Progenitor cell of endocrine pancreas (in vitro differentiated cells): Measurements from ENCODE around the gene HNRNPDL. TPM values are rescaled to one million over a fixed set of nuclear protein-coding genes. Genes with fewer than 3 reads are reported as not detected.

Experiments used
- DNase-seq: peaks from one replicate; pipeline ENCODE4 v3.0.0; 2021; ENCODE audit warnings: low spot score; ENCODE audit not compliant: unreplicated experiment
- H3K27ac Mint-ChIP-seq: 2 replicates; pipeline ENCODE4 v1.8.0; 2021; ENCODE audit warnings: mild to moderate bottlenecking, moderate library complexity, mixed read lengths
- H3K27me3 Mint-ChIP-seq: 2 replicates; pipeline ENCODE4 v1.8.0; 2021; ENCODE audit warnings: mixed read lengths
- H3K36me3 Mint-ChIP-seq: 2 replicates; pipeline ENCODE4 v1.8.0; 2022; ENCODE audit warnings: mixed read lengths; ENCODE audit not compliant: insufficient read depth
- H3K4me1 Mint-ChIP-seq: 2 replicates; pipeline ENCODE4 v1.8.0; 2021; ENCODE audit warnings: low read depth, mixed read lengths
- H3K4me3 Mint-ChIP-seq: 2 replicates; pipeline ENCODE4 v1.8.0; 2021; ENCODE audit warnings: low read depth, mild to moderate bottlenecking, moderate library complexity, mixed read lengths
- H3K9me3 Mint-ChIP-seq: 2 replicates; pipeline ENCODE4 v1.8.0; 2021; ENCODE audit warnings: low read depth, mixed read lengths
- total RNA-seq: library from RNA; stranded (reverse); gene quantifications from 2 replicates; pipeline ENCODE4 v1.2.1, GENCODE V29; 2021
- TF ChIP-seq, protein P1 (sequence below): fragments of 200-600 bp; sonication (generic); IDR thresholded peaks from one replicate; pipeline ENCODE4 v1.5.0; 2021; ENCODE audit warnings: antibody characterized with exemption, mild to moderate bottlenecking; ENCODE audit not compliant: unreplicated experiment

HNRNPDL gene
- total RNA-seq, 1 donor from 2014 or later = 549 TPM

DNA sequence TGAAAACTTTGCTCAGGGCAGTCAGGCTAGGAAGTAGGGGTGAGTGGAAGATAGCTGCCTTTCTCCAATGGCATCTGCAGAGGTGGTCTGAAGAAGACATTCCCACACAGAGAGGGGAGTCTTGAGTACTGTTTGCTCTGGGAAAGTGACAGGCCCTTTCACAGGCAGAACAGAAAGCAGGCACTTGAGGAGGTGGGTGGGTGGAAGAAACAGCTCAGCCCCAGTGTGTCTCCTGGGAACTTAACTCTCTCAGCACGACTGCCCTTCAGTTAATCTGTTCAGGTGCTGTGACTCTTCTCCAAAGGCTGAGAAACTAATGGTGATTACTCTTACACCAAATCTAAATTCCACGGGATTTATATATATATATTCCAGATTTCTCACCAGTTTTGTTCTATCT, 28.5 kb upstream of the HNRNPDL start:
- Mint-ChIP-seq H3K4me3 (no peak overlapping the region), H3K36me3 (peaks cover 11% of the 10 kb centered on the region), H3K9me3 (no peaks in the 10 kb centered on the region), H3K4me1 (peaks cover 3% of the 10 kb centered on the region), H3K27me3 (no peaks in the 10 kb centered on the region), H3K27ac (no peak overlapping the region)
- DNase-seq = no peak
- TF ChIP-seq, protein P1, sequence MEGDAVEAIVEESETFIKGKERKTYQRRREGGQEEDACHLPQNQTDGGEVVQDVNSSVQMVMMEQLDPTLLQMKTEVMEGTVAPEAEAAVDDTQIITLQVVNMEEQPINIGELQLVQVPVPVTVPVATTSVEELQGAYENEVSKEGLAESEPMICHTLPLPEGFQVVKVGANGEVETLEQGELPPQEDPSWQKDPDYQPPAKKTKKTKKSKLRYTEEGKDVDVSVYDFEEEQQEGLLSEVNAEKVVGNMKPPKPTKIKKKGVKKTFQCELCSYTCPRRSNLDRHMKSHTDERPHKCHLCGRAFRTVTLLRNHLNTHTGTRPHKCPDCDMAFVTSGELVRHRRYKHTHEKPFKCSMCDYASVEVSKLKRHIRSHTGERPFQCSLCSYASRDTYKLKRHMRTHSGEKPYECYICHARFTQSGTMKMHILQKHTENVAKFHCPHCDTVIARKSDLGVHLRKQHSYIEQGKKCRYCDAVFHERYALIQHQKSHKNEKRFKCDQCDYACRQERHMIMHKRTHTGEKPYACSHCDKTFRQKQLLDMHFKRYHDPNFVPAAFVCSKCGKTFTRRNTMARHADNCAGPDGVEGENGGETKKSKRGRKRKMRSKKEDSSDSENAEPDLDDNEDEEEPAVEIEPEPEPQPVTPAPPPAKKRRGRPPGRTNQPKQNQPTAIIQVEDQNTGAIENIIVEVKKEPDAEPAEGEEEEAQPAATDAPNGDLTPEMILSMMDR = no peak

DNA sequence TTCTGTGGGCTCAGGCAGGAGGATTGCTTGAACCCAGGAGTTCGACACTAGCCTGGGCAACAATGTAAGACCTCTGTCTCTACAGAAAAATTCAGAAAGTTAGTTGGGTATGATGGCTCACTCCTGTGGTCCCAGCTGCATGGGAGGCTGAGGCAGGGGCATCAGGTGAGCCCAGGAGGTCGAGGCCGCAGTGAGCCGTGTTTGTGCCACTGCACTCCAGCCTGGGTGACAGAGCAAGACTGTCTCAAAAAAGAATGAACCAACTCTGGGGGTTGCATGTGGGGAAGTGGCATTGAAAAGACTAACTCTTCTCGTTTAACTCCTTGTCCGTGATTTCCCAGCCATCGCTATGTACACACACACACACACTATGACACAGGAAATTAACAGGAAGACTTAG, 27.0 kb upstream of the HNRNPDL start:
- no peak for DNase-seq
- H3K9me3 Mint-ChIP-seq = no peaks in the 10 kb centered on the region
- H3K27ac Mint-ChIP-seq = no peak overlapping the region
- H3K36me3 Mint-ChIP-seq = peaks cover 11% of the 10 kb centered on the region
- no peaks in the 10 kb centered on the region for H3K27me3 Mint-ChIP-seq
- TF ChIP-seq, protein P1 = no peak
- peaks cover 3% of the 10 kb centered on the region for H3K4me1 Mint-ChIP-seq
- no peak overlapping the region for H3K4me3 Mint-ChIP-seq

DNA sequence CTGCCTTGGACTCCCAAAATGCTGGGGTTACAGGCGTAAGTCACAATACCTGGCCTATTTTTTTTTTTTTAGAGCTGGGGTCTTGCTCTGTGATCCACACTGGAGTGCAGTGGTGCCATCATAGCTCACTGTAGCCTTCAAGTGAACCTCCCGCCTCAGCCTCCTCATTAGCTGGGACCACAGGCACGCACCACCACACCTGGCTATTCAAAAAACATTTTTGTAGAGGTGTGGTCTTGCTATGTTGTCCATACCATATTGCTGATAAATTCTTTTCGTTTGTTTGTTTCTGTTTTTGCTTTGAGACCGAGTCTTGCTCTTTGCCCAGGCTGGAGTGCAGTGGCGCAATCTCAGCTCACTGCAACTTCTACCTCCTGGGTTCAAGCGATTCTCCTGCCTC, 21.8 kb upstream of the HNRNPDL start:
- no peak for DNase-seq
- Mint-ChIP-seq H3K27ac (no peak overlapping the region), H3K4me3 (no peak overlapping the region), H3K27me3 (no peaks in the 10 kb centered on the region), H3K4me1 (peaks cover 3% of the 10 kb centered on the region), H3K36me3 (peaks cover 33% of the 10 kb centered on the region), H3K9me3 (no peaks in the 10 kb centered on the region)
- TF ChIP-seq, protein P1 = no peak

DNA sequence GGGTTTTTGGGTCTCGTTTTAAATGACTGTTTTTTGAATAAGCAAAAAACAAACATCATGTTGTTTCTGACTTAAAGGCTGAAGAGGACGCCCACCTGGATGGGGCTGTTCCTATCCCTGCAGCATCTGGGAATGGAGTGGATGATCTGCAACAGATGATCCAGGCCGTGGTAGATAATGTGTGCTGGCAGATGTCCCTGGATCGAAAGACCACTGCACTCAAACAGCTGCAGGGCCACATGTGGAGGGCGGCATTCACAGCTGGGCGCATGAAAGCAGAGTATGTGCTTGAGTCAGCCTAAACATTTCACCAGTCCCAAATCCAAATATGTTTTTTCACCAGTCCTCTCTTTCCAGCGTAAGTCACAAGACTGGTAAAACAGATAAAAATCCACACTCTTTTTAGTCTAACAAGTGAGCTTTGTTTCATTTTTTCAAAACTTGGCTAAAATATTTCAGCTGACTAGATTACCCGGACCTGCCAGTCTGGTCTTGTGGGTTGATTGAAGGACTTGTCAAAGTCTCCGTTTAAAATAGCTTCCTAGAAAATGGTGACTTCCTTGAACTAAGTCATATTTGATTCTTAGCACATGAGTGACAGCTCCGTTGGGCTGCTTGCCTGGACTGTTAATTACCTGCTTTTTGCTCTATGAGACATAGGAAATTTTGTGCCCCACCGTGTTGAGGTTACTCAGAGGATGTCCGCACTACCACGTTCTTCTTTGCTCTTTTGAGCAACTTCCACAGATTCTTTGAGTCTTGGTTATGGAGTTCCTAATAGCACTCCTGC, 20.9 kb upstream of the HNRNPDL start:
- H3K27ac Mint-ChIP-seq = peak overlapping the region; percentile 71
- H3K4me3 Mint-ChIP-seq = no peak overlapping the region
- no peaks in the 10 kb centered on the region for H3K9me3 Mint-ChIP-seq
- H3K4me1 Mint-ChIP-seq = peaks cover 3% of the 10 kb centered on the region
- TF ChIP-seq, protein P1 = no peak
- no peak for DNase-seq
- H3K27me3 Mint-ChIP-seq = no peaks in the 10 kb centered on the region
- H3K36me3 Mint-ChIP-seq = peaks cover 30% of the 10 kb centered on the region

DNA sequence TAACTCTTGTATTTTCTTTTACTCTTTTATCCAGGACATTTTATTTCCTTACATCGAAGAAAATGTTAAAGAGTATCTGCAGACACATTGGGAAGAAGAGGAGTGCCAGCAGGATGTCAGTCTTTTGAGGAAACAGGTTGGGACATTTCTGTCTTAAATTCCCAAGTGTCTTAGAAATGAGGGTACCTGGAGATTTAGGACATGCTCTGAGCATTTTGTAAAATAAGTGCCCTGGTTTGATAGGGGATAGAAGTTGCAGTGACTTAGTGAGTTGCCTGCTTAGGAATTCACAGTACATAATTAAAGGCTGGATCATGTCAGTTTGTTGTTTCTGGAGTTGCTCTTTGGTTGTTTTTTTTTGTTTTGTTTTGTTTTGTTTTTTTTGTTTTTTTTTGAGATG, 17.6 kb upstream of the HNRNPDL start:
- Mint-ChIP-seq H3K4me1 (no peaks in the 10 kb centered on the region), H3K27me3 (no peaks in the 10 kb centered on the region), H3K9me3 (no peaks in the 10 kb centered on the region), H3K4me3 (no peak overlapping the region), H3K36me3 (peaks cover 23% of the 10 kb centered on the region), H3K27ac (no peak overlapping the region)
- TF ChIP-seq, protein P1 = no peak
- DNase-seq = no peak
